Sigmoid colon (tissue), 7 donors: Measurements from ENCODE around the gene RBM47. TPM values are rescaled to one million over a fixed set of nuclear protein-coding genes. Genes with fewer than 3 reads are reported as not detected.

Experiments
- DNase-seq: peaks from one replicate; pipeline ENCODE4 v3.0.0-alpha.2; 2019
- H3K27ac ChIP-seq, 4 donors: fragments of 200-600 bp; sonication (generic); one replicate each; pipeline ENCODE4 v1.5.1; 2016 to 2019; ENCODE audit warnings: mild to moderate bottlenecking in 1 of 4
- H3K27me3 ChIP-seq, 3 donors: fragments of 200-600 bp; sonication (generic); one replicate each; pipeline ENCODE4 v1.5.1; 2019; ENCODE audit warnings: mild to moderate bottlenecking in 1 of 3
- H3K36me3 ChIP-seq, 4 donors: fragments of 200-600 bp; sonication (generic); one replicate each; pipeline ENCODE4 v1.5.1; 2016 to 2019
- H3K4me1 ChIP-seq, 4 donors: fragments of 200-600 bp; sonication (generic); one replicate each; pipeline ENCODE4 v1.5.1; 2017 to 2019
- H3K4me3 ChIP-seq, 4 donors: fragments of 200-600 bp; sonication (generic); one replicate each; pipeline ENCODE4 v1.5.1; 2017 to 2019; ENCODE audit warnings: mild to moderate bottlenecking in 2 of 4, moderate library complexity in 1 of 4
- H3K9me3 ChIP-seq, 4 donors: fragments of 200-600 bp in 3 of 4; sonication (generic) in 3 of 4; one replicate each; pipeline versions ENCODE4 v1.5.1 to v1.6.1; 2013 to 2019
- CTCF ChIP-seq, 4 experiments: fragments of 450-650 bp in 3 of 4; fragments of 200-600 bp in 1 of 4; IDR thresholded peaks; one replicate each; pipeline ENCODE4 v1.5.1; 2016 to 2019; ENCODE audit warnings: antibody characterized with exemption in 4 of 4, mild to moderate bottlenecking in 3 of 4, moderate library complexity in 2 of 4
- EP300 ChIP-seq, 4 donors: sonication (generic); formaldehyde crosslinking; IDR thresholded peaks; one replicate each; pipeline ENCODE4 v1.6.1; 2017; ENCODE audit warnings: antibody characterized with exemption in 4 of 4
- POLR2A ChIP-seq, 2 donors: fragments of 450-650 bp; IDR thresholded peaks; one replicate each; pipeline ENCODE4 v1.6.1; 2016; ENCODE audit warnings: antibody characterized with exemption in 2 of 2, mild to moderate bottlenecking in 2 of 2, moderate library complexity in 2 of 2
- POLR2AphosphoS5 ChIP-seq, 4 donors: sonication (generic); formaldehyde crosslinking; IDR thresholded peaks; one replicate each; pipeline ENCODE4 v1.6.1; 2017; ENCODE audit warnings: antibody characterized with exemption in 4 of 4
- WGBS, 2 donors: extraction: QIAGEN DNeasy Blood & Tissue Kit; methylation state at CpG; one replicate each; pipeline ENCODE4 v1.1.7; 2013; 5-methylcytosine and 5-hydroxymethylcytosine counted together
- intact Hi-C: fragments of 100-400 bp; cut with DNase I; formaldehyde crosslinking; loops from one replicate; pipeline ENCODE4 v1.15.1; 2023
- polyA plus RNA-seq, 3 donors: library from polyadenylated mRNA; stranded (reverse); fragments of 200-250 nt; gene quantifications; one replicate each; pipeline ENCODE4 v1.2.3, GENCODE V29; 2013
- small RNA-seq, 3 donors: library from RNA; depleted of rRNA; stranded (forward); fragments of <200 nt; gene quantifications; one replicate each; pipeline ENCODE3, GENCODE V24; 2016
- total RNA-seq, 4 donors: library from RNA; depleted of rRNA; stranded (reverse); fragments of >200 nt; gene quantifications; one replicate each; pipeline ENCODE4 v1.1.0, GENCODE V29; 2016
- donor health status: healthy with polysubstance abuse.
- donor health status: Bipolar disorder and iron deficiency.
- donor health status: healthy.

Gene RBM47
- total and polyA plus RNA-seq, 7 donors = 7.2 to 148 (median 21.2) TPM

DNA sequence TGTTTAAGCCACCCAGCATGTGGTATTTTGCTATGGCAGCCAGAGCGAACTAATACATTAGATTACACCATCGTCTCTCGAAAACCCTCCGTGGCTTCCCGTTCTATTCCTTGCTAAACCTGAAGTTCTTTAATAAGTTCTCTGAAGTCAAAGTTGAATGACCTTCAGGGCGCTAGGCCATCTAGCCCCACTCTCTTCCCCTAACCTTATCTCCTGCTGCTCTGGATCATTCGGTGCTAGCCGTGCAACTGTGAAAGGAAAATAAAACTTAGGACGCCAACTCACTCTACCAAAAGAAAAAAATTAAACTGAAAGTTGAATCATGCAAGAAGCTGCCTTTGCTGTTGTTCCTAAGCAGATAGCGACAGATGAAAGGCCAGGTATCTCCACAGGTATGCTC is 254.6 kb downstream of the RBM47 start:
- Histone ChIP-seq H3K27me3 (no peaks in the 10 kb centered on the region), H3K36me3 (no peaks in the 10 kb centered on the region), H3K9me3 (no peaks in the 10 kb centered on the region), H3K27ac (no peak overlapping the region), H3K4me3 (no peak overlapping the region), H3K4me1 (no peaks in the 10 kb centered on the region)
- 95 to 98% methylated on average over 10 of the region's 10 CpGs for WGBS, 2 donors
- no peak for DNase-seq
- intact Hi-C loops = no loop called here
- TF ChIP-seq POLR2AphosphoS5 (IDR thresholded peaks at IDR 0.05) (no peak), POLR2A (IDR thresholded peaks at IDR 0.05) (no peak), CTCF (IDR thresholded peaks at IDR 0.05) (no peak), EP300 (IDR thresholded peaks at IDR 0.05) (no peak)

- H3K4me1 ChIP-seq = no peaks in the 10 kb centered on the region
- no peak for TF ChIP-seq CTCF (IDR thresholded peaks at IDR 0.05)
- no peak for TF ChIP-seq POLR2AphosphoS5 (IDR thresholded peaks at IDR 0.05)
- intact Hi-C loops = no loop called here
- DNase-seq = no peak
- H3K4me3 ChIP-seq = no peak overlapping the region
- WGBS, 2 donors = 94 to 95% methylated on average over 3 of the region's 3 CpGs
- H3K27ac ChIP-seq = no peak overlapping the region
- no peaks in the 10 kb centered on the region for H3K36me3 ChIP-seq
- H3K9me3 ChIP-seq = no peaks in the 10 kb centered on the region
- H3K27me3 ChIP-seq = no peaks in the 10 kb centered on the region
Measured at GRCh38 chr4:40373636-40374035, 256.0 kb downstream of the RBM47 start.

Small RNAs within 50 kb of the gene (small RNA-seq; reads per million reads assigned to genes)
- 0 reads per million in 3 donors for gene AC098869.1
- 0 reads per million in 3 donors for gene MIR4802
- gene RNU7-74P = 0 reads per million in 3 donors

Other genes with a start within 250 kb of the RBM47 start
- 1 to 10 TPM; 1.4 to 7.5 (median 3.3) TPM for gene NSUN7, start 120.1 kb upstream of the RBM47 start, total RNA-seq
- gene NSUN7, start 120.1 kb upstream of the RBM47 start, polyA plus RNA-seq = 1 to 10 TPM; 3.0 to 3.9 (median 3.9) TPM